LNCaP clone FGC (cell line): ENCODE results near the gene UGT1A10.

Experiments
- DNase-seq: peaks from one replicate; pipeline ENCODE4 v3.0.0-alpha.2; 2011; ENCODE audit warnings: low read depth
- H3K4me3 ChIP-seq: 2 replicates; pipeline ENCODE4 v1.5.1; 2011; ENCODE audit warnings: mild to moderate bottlenecking, low read depth, low read length, control low read depth
- TF ChIP-seq, protein P1 (sequence below): IDR thresholded peaks from 2 replicates; pipeline ENCODE4 v1.5.1; 2012; ENCODE audit warnings: mild to moderate bottlenecking; ENCODE audit not compliant: control insufficient read depth, insufficient read depth; ENCODE audit errors: extremely low read depth

Gene UGT1A10

DNA sequence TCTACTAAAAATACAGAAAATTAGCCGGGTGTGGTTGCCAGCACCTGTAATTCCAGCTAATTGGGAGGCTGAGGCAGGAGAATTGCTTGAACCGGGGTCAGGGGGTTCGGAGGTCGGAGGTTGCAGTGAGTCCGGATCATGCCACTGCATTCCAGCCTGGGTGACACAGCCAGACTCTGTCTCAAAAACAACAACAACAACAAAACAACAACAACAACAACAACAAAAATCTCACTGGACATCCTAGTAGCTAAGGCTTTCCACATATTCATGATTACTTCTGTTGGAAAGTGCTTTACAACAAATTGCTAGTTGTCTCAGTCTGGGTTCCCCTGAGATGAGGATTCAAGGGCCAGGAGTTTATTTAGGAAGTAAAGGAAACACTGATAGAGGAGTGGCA lies 137.6 kb downstream of the UGT1A10 start:
- no peak for DNase-seq
- TF ChIP-seq, protein P1, sequence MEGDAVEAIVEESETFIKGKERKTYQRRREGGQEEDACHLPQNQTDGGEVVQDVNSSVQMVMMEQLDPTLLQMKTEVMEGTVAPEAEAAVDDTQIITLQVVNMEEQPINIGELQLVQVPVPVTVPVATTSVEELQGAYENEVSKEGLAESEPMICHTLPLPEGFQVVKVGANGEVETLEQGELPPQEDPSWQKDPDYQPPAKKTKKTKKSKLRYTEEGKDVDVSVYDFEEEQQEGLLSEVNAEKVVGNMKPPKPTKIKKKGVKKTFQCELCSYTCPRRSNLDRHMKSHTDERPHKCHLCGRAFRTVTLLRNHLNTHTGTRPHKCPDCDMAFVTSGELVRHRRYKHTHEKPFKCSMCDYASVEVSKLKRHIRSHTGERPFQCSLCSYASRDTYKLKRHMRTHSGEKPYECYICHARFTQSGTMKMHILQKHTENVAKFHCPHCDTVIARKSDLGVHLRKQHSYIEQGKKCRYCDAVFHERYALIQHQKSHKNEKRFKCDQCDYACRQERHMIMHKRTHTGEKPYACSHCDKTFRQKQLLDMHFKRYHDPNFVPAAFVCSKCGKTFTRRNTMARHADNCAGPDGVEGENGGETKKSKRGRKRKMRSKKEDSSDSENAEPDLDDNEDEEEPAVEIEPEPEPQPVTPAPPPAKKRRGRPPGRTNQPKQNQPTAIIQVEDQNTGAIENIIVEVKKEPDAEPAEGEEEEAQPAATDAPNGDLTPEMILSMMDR, result no peak
- no peak overlapping the region for H3K4me3 ChIP-seq

DNA sequence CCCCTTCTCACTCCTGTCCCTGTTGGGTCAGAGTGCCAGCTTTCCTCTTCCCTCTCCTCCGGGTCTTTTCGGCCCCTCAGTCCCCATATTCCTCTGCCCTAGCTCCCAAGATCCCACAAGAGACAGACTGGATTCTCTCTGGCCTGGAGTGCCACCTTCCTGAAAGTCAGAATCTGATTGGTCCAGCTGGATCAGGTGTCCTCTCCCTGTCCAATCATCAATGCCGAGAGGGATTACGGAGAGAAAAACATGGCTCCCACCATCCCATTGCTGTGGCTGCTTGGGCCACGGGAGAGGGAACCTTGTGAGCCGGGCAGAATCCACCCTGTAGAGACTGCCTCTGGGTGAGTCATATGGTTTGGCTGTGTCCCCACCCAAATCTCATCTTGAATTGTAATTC lies 139.2 kb downstream of the UGT1A10 start:
- no peak for DNase-seq
- TF ChIP-seq, protein P1, result no peak
- no peak overlapping the region for H3K4me3 ChIP-seq

DNA sequence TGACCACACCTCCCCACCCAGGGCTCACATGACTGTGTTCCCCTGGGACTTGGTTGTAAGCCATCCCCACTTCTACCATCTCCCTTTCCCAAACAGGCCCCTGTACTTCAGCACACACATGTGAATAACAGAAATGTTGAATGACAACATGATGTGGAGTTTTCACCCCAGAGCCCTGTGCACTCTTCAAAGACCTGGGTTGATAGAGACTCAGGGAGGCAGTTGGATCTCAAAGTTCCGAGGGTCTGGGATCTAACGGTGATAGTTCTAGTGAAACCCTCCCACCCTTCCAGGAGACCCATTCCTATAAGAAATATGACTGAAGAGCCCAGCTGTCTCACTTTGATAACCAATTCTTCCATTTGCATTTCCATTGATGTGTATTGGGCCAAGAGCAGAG lies 141.8 kb downstream of the UGT1A10 start, which contains the start of gene MROH2A:
Gene MROH2A, plus strand, starts transcription at position 301 of the 400 bp plus-strand sequence. CDS start 1,029 bp downstream, outside the sequence.
- DNase-seq, result no peak
- H3K4me3 ChIP-seq, result no peak within 1 kb of the TSS
- TF ChIP-seq, protein P1, result no peak

DNA sequence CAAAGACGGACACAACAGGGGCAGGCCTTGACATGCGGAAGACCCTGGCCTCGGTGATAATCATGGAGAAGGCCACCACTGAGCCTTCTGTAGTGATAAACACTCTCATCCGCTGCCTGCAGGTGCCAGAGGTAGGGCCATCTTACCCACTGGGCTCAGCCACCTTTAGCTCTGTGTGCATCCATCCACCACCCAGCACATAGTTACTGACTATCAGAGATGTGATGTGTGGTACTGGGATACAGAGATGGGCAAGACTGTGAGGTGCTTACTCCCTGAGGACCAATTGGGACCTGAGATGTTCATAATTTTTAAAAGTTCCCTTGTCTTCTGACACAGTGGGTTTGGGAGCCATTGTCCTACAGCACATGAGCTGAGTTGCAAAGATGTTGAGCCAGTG lies 143.5 kb downstream of the UGT1A10 start:
- no peak for DNase-seq
- no peak overlapping the region for H3K4me3 ChIP-seq
- TF ChIP-seq, protein P1, result no peak

DNA sequence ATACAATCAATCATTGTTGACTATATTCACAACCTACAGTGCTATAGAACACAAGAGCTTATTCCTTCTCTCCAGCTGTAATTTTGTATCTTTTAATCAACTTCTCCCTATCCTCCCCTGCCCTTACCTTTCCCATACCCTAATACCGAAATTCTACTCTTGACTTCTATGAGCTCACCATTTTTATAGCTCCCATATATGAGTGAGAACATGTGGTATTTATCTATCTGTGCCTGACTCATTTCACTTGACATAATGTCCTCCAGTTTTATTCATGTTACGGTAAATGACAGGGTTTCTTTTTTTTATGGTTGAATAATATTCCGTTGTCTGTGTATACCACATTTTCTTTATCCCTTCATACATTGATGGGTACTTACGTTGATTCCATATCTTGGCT lies 144.5 kb downstream of the UGT1A10 start:
- TF ChIP-seq, protein P1, result no peak
- no peak for DNase-seq

DNA sequence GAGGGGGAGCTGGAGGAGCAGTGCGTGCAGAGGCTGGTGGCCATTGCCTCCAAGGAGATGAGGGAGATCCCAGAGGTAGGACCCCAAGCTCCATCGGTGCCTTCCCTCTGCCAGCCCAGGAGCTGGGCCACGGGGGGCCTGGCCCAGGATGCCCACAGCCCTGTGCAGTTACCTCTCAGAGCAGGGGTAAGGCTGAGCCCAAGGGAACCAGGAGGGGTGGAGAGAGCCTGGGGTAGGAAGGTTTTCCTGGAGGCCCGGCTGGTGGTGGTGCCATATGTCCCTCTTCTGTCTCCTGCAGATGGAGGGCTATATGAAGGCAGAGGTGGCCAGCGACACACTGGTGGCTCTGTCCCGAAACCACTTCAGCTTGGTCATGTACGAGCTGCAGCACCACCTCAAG lies 153.3 kb downstream of the UGT1A10 start:
- no peak for DNase-seq
- H3K4me3 ChIP-seq, result no peak overlapping the region
- TF ChIP-seq, protein P1, result no peak

More for the DNA sequence above, 144.5 kb downstream of the UGT1A10 start:
- no peak overlapping the region for H3K4me3 ChIP-seq

DNA sequence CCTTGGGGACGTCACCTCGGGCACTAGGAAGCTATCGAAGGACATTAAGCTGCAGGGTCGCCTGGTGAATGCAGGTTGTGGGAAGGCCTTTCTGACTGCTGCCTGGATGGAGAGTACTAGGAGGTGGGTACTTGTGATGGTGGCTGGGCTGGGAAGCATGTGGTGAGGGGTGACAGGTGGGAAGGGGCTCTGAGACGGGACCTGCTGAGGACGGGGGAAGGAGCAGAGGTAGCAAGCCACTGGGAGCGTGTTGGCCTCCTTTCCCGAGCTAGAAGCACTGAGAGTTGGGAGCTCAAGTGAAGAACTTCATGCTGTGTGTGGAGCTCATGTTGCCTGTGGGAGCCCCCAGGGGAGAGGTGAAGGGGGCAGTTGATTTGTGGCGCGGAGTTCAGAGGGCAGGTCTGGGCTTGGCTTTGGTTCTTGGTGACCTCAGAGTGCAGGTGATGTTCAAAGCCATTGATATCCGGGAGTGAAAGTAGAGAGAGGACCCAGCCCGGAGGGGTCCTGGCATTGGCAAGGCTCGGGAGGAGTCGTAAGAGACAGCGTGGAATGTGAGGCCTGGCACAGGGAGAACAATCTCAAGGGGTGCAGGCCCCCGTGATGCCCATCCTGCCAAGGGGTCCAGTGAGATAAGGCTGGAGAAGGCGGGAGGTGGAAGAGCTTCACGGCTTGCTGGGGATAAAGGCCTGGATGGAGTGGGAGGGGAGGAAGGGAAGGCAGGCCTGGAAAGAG lies 155.1 kb downstream of the UGT1A10 start:
- TF ChIP-seq, protein P1, result no peak
- DNase-seq, result no peak
- H3K4me3 ChIP-seq, result no peak overlapping the region
